ENCODE results near the gene SH3RF1. TPM values are rescaled to one million over a fixed set of nuclear protein-coding genes. Genes with fewer than 3 reads are reported as not detected.

Gene SH3RF1
- polyA plus RNA-seq, 2 donors, result 1.8 to 3.1 TPM

DNA sequence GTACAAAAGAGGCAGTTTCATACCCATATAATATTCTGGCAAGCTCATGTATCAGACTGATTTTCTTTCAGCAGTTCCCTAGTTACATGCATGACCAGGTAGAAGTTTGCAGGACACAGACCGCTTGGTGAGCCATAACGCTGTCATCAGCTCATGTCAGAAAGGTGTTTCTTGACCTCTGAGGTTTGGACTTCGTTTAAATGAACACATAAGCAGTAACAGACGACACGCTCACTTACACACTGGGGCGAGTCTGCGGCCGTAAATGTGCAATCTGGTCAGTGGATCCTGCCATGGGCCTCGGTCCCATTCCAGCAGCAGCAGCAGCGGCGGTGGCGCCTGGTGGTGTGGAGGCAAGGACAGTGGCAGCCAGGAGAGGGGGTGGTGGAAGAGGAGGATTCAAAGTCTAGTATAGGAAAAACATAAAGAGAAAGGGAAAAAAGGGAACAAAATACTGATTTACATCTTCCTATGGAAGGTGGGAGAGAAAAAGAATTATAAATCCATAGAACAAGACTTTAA, 148.8 kb downstream of the SH3RF1 start:
- Histone ChIP-seq H3K4me3 (ENCODE audit: low read depth in 1 of 2, low read length in 2 of 2) (no peak overlapping the region), H3K27me3 (ENCODE audit: control insufficient read depth in 1 of 2, insufficient read depth in 2 of 2, low read length in 2 of 2) (no peaks in the 10 kb centered on the region), H3K27ac (ENCODE audit: low read depth in 2 of 2, low read length in 1 of 2) (no peak overlapping the region), H3K9me3 (ENCODE audit: control insufficient read depth in 2 of 2, insufficient read depth in 1 of 2, low read depth in 1 of 2, low read length in 1 of 2) (no peaks in the 10 kb centered on the region), H3K36me3 (ENCODE audit: control insufficient read depth in 2 of 2, insufficient read depth in 2 of 2, low read length in 1 of 2) (peaks cover 0 to 7% of the 10 kb centered on the region in 2 donors), H3K4me1 (ENCODE audit: control insufficient read depth in 2 of 2, insufficient read depth in 2 of 2, low read length in 1 of 2) (peaks cover 0 to 4% of the 10 kb centered on the region in 2 donors)
- WGBS, 2 donors, result 94% methylated on average over 12 of the region's 12 CpGs

DNA sequence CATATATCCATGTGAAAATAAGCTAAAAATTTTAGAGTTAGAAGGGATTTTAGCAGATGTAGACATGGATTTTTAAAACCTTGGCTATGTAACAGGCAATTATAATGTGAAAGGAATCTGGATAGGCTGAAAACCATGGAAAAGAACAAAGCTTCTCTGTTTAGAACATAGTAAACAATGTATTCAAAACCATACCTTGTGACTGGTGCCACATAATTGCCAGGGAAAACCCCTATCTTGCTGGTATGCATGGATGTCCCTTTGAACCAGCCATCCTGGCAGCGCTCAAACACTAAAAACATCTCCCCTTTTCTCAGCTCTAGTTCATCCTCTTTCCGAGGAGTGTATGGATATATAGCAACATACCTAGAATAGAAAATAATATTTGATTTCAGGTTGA, 150.1 kb downstream of the SH3RF1 start:
- Histone ChIP-seq H3K4me1 (ENCODE audit: control insufficient read depth in 2 of 2, insufficient read depth in 2 of 2, low read length in 1 of 2) (peaks cover 0 to 4% of the 10 kb centered on the region in 2 donors), H3K36me3 (ENCODE audit: control insufficient read depth in 2 of 2, insufficient read depth in 2 of 2, low read length in 1 of 2) (peaks cover 0 to 10% of the 10 kb centered on the region in 2 donors), H3K27ac (ENCODE audit: low read depth in 2 of 2, low read length in 1 of 2) (no peak overlapping the region), H3K4me3 (ENCODE audit: low read depth in 1 of 2, low read length in 2 of 2) (no peak overlapping the region), H3K9me3 (ENCODE audit: control insufficient read depth in 2 of 2, insufficient read depth in 1 of 2, low read depth in 1 of 2, low read length in 1 of 2) (no peaks in the 10 kb centered on the region), H3K27me3 (ENCODE audit: control insufficient read depth in 1 of 2, insufficient read depth in 2 of 2, low read length in 2 of 2) (no peaks in the 10 kb centered on the region)
- WGBS, 2 donors, result 86 to 89% methylated on average over 2 of the region's 2 CpGs

DNA sequence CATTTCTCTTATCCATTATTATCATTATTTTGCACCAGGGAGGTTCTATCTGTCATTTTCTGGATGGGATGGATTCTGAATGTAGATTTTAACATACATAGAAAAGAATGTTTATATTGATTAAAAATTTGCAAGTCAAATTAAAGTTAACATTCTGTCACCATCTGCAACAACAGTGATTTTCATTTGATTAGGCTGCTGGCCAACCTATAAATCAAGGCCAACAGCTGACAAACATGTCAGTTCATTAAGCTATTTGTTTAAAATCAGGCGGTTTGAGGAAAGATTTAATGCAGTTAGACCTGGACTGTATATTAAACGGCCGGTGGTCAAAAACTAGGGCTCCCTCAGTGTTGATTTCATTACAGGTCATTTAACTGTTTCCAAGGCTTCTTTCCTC, 151.2 kb downstream of the SH3RF1 start:
- WGBS, 2 donors, result 72 to 87% methylated on average over 3 of the region's 3 CpGs
- Histone ChIP-seq H3K9me3 (ENCODE audit: control insufficient read depth in 2 of 2, insufficient read depth in 1 of 2, low read depth in 1 of 2, low read length in 1 of 2) (no peaks in the 10 kb centered on the region), H3K27ac (ENCODE audit: low read depth in 2 of 2, low read length in 1 of 2) (no peak overlapping the region), H3K4me3 (ENCODE audit: low read depth in 1 of 2, low read length in 2 of 2) (no peak overlapping the region), H3K36me3 (ENCODE audit: control insufficient read depth in 2 of 2, insufficient read depth in 2 of 2, low read length in 1 of 2) (peaks cover 0 to 10% of the 10 kb centered on the region in 2 donors), H3K4me1 (ENCODE audit: control insufficient read depth in 2 of 2, insufficient read depth in 2 of 2, low read length in 1 of 2) (no peaks in the 10 kb centered on the region), H3K27me3 (ENCODE audit: control insufficient read depth in 1 of 2, insufficient read depth in 2 of 2, low read length in 2 of 2) (no peaks in the 10 kb centered on the region)

DNA sequence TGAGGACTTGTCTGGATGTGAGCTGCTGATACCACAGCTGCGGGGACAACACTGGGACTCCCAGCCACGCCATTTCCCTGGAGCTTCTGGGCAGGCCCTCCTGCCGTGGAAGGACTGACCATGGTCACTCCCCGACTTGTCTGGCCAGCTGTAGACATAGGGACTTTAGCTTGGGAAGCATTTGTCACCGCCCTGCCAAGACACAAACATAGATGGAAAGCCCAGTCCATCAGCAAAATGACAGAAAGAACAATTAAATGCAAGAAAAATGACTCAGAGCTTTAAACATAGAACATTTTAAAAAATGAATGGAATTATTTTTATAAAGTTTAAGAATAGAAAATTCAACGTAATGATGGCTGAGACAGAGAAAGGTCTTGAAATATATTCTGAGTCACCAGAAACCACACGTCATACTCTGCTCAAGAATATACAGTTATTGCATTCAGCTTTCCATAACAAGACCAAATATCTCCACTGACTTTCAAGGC, 153.1 kb downstream of the SH3RF1 start:
- Histone ChIP-seq H3K27me3 (ENCODE audit: control insufficient read depth in 1 of 2, insufficient read depth in 2 of 2, low read length in 2 of 2) (no peaks in the 10 kb centered on the region), H3K4me3 (ENCODE audit: low read depth in 1 of 2, low read length in 2 of 2) (no peak overlapping the region), H3K36me3 (ENCODE audit: control insufficient read depth in 2 of 2, insufficient read depth in 2 of 2, low read length in 1 of 2) (peaks cover 0 to 10% of the 10 kb centered on the region in 2 donors), H3K27ac (ENCODE audit: low read depth in 2 of 2, low read length in 1 of 2) (no peak overlapping the region), H3K9me3 (ENCODE audit: control insufficient read depth in 2 of 2, insufficient read depth in 1 of 2, low read depth in 1 of 2, low read length in 1 of 2) (no peaks in the 10 kb centered on the region), H3K4me1 (ENCODE audit: control insufficient read depth in 2 of 2, insufficient read depth in 2 of 2, low read length in 1 of 2) (no peaks in the 10 kb centered on the region)
- WGBS, 2 donors, result 80 to 93% methylated on average over 7 of the region's 7 CpGs

DNA sequence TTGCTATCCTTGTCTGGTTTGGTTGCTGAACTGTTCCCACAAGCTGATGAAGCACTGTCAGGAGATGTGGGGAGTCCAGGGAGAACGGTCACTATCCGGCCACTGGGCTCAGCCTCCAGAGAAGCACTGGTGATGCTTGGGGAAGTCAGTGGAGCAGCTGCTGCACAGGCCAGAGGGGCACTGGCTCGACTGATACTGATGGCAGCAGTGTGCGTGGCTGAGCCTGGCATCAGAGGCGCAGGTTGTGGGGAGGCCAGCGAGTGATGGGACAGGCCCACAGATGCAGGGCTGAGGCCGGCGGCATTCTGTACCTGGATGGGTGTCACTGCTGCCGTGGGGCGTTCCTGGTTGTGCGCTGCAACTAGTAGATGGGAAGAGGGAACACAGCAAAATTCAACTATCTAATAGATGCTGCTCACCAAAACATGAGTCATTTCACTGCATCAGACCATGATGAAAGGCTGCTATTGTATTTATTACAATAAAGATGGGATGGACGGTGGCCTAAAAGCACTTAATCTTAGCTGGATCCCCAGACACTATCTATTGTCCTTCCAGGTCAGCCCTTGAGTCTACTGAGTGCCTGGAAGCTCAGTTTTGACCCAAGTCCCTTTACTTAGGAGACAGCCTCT, 154.4 kb downstream of the SH3RF1 start:
- Histone ChIP-seq H3K27ac (ENCODE audit: low read depth in 2 of 2, low read length in 1 of 2) (no peak overlapping the region), H3K36me3 (ENCODE audit: control insufficient read depth in 2 of 2, insufficient read depth in 2 of 2, low read length in 1 of 2) (peaks cover 0 to 8% of the 10 kb centered on the region in 2 donors)
- WGBS, 2 donors, result 93 to 94% methylated on average over 12 of the region's 12 CpGs

DNA sequence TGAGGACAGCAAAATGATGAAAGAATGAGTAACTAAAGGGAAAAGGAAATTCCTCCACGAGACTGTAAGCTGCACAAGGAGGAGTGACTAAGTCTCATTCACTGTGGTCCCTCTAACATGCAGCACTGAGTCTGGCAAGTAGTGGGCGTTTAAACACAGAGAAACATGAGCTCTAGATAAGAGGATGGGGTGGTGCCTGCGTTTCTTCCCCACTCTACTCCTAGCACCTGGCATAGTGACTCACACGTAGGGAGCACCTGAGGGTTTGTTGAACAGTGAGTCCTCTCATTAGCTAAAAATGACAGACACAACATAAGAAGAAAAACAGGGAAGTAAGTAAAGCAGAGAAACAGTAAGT, 154.9 kb downstream of the SH3RF1 start:
- no peaks in the 10 kb centered on the region for H3K27me3 ChIP-seq (ENCODE audit: control insufficient read depth in 1 of 2, insufficient read depth in 2 of 2, low read length in 2 of 2)
- no peak overlapping the region for H3K4me3 ChIP-seq (ENCODE audit: low read depth in 1 of 2, low read length in 2 of 2)
- peaks cover 0 to 6% of the 10 kb centered on the region in 2 donors for H3K36me3 ChIP-seq (ENCODE audit: control insufficient read depth in 2 of 2, insufficient read depth in 2 of 2, low read length in 1 of 2)
- 32 to 39% methylated on average over 4 of the region's 4 CpGs for WGBS, 2 donors
- no peaks in the 10 kb centered on the region for H3K9me3 ChIP-seq (ENCODE audit: control insufficient read depth in 2 of 2, insufficient read depth in 1 of 2, low read depth in 1 of 2, low read length in 1 of 2)
- H3K4me1 ChIP-seq (ENCODE audit: control insufficient read depth in 2 of 2, insufficient read depth in 2 of 2, low read length in 1 of 2), result no peaks in the 10 kb centered on the region
- H3K27ac ChIP-seq (ENCODE audit: low read depth in 2 of 2, low read length in 1 of 2), result no peak overlapping the region

More for the DNA sequence above, 154.4 kb downstream of the SH3RF1 start:
- H3K4me1 ChIP-seq (ENCODE audit: control insufficient read depth in 2 of 2, insufficient read depth in 2 of 2, low read length in 1 of 2), result no peaks in the 10 kb centered on the region
- H3K9me3 ChIP-seq (ENCODE audit: control insufficient read depth in 2 of 2, insufficient read depth in 1 of 2, low read depth in 1 of 2, low read length in 1 of 2), result no peaks in the 10 kb centered on the region
- H3K27me3 ChIP-seq (ENCODE audit: control insufficient read depth in 1 of 2, insufficient read depth in 2 of 2, low read length in 2 of 2), result no peaks in the 10 kb centered on the region
- no peak overlapping the region for H3K4me3 ChIP-seq (ENCODE audit: low read depth in 1 of 2, low read length in 2 of 2)

DNA sequence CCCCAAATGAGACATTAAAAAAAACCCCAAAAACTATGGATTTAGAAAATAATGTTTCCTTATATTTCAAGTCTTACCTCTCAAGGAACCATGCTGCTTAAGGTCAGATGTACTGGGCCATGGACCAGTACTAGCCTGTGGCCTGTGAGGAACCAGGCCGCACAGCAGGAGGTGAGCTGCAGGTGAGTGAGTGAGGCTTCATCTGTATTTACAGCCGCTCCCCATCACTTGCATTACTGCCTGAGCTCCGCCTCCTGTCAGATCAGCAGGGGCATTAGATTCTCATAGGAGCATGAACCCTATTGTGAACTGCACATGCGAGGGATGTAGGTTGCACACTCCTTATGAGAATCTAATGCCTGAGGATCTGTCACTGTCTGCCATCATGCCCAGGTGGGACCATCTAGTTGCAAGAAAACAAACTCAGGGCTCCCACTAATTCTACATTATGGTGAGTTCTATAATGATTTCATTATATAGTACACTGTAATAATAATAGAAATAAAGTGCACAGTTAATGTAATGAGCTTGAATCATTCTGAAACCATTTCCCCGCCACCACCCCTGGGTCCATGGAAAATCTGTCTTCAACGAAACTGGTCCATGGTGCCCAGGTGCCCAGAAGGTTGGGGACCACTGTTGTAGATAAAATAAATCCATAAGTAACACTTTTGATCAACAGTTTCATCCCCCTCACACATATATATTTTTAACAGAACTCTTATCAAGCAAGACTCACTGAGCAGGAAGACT, 155.4 kb downstream of the SH3RF1 start:
- Histone ChIP-seq H3K27me3 (ENCODE audit: control insufficient read depth in 1 of 2, insufficient read depth in 2 of 2, low read length in 2 of 2) (no peaks in the 10 kb centered on the region), H3K27ac (ENCODE audit: low read depth in 2 of 2, low read length in 1 of 2) (no peak overlapping the region), H3K36me3 (ENCODE audit: control insufficient read depth in 2 of 2, insufficient read depth in 2 of 2, low read length in 1 of 2) (peaks cover 0 to 6% of the 10 kb centered on the region in 2 donors), H3K4me3 (ENCODE audit: low read depth in 1 of 2, low read length in 2 of 2) (no peak overlapping the region), H3K4me1 (ENCODE audit: control insufficient read depth in 2 of 2, insufficient read depth in 2 of 2, low read length in 1 of 2) (no peaks in the 10 kb centered on the region), H3K9me3 (ENCODE audit: control insufficient read depth in 2 of 2, insufficient read depth in 1 of 2, low read depth in 1 of 2, low read length in 1 of 2) (no peaks in the 10 kb centered on the region)
- WGBS, 2 donors, result 87 to 95% methylated on average over 6 of the region's 6 CpGs

DNA sequence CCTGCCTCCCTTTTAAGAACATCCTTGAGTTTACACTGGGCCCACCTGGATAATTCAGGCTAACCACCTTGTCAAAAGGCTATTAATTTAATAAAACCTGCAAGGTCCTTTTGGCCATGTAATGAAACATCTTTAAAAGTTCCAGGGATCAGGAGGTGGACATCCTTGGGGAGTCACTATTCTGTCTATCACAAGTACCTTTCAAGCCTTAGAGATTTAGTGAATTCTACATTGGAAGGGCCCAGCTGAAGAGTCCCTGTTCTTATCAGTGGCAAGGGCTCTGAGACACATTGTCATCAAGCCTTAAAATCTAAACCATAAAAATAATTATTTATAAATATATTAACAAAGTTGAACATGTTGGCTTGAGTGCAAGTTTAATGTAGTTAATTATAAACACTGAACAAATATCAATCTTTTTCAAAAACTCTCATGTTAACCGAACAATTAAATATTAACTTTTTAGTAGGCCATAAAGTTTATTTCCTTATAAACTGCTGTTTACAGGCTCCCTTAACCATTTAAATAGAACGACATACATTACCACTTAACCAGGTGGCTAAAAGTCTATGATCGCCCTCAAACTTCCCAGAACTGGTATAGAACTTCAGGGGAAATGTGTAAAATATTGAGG, 156.3 kb downstream of the SH3RF1 start:
- no peak overlapping the region for H3K4me3 ChIP-seq (ENCODE audit: low read depth in 1 of 2, low read length in 2 of 2)
- no peaks in the 10 kb centered on the region for H3K9me3 ChIP-seq (ENCODE audit: control insufficient read depth in 2 of 2, insufficient read depth in 1 of 2, low read depth in 1 of 2, low read length in 1 of 2)
- H3K36me3 ChIP-seq (ENCODE audit: control insufficient read depth in 2 of 2, insufficient read depth in 2 of 2, low read length in 1 of 2), result peaks cover 0 to 6% of the 10 kb centered on the region in 2 donors
- H3K4me1 ChIP-seq (ENCODE audit: control insufficient read depth in 2 of 2, insufficient read depth in 2 of 2, low read length in 1 of 2), result no peaks in the 10 kb centered on the region
- no peaks in the 10 kb centered on the region for H3K27me3 ChIP-seq (ENCODE audit: control insufficient read depth in 1 of 2, insufficient read depth in 2 of 2, low read length in 2 of 2)
- WGBS, 2 donors, result 81 to 94% methylated on average over 3 of the region's 3 CpGs
- no peak overlapping the region for H3K27ac ChIP-seq (ENCODE audit: low read depth in 2 of 2, low read length in 1 of 2)

DNA sequence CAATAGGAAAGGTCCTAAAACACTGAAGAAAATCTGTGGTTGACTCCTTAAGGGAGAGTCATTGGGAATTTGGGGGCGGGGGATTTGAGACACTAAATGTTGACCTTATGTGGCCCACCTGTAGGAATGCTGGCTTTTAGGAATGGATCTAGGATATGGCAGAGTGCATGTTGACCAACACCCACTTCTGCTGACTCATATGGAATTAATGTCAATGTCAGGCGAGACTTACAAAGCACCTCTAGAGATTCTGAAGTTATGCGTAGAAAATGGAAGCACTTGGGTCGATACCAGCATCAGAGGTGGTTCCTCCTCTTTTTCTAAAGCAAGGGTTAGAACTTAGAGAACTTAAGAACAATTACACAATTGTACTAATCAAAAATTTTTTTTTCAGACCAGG, 160.1 kb downstream of the SH3RF1 start:
- H3K36me3 ChIP-seq (ENCODE audit: control insufficient read depth in 2 of 2, insufficient read depth in 2 of 2, low read length in 1 of 2), result peaks cover 0 to 3% of the 10 kb centered on the region in 2 donors
- H3K9me3 ChIP-seq (ENCODE audit: control insufficient read depth in 2 of 2, insufficient read depth in 1 of 2, low read depth in 1 of 2, low read length in 1 of 2), result no peaks in the 10 kb centered on the region
- no peaks in the 10 kb centered on the region for H3K4me1 ChIP-seq (ENCODE audit: control insufficient read depth in 2 of 2, insufficient read depth in 2 of 2, low read length in 1 of 2)
- no peak overlapping the region for H3K4me3 ChIP-seq (ENCODE audit: low read depth in 1 of 2, low read length in 2 of 2)
- H3K27me3 ChIP-seq (ENCODE audit: control insufficient read depth in 1 of 2, insufficient read depth in 2 of 2, low read length in 2 of 2), result no peaks in the 10 kb centered on the region
- WGBS, 2 donors, result 92 to 95% methylated on average over 4 of the region's 4 CpGs
- no peak overlapping the region for H3K27ac ChIP-seq (ENCODE audit: low read depth in 2 of 2, low read length in 1 of 2)
